HuH-7.5 (cell line): ENCODE results near the gene PLVAP.

ENCODE experiments used
- DNase-seq: peaks from one replicate; pipeline ENCODE4 v3.0.0; 2011; ENCODE audit warnings: low spot score

Gene PLVAP

DNA sequence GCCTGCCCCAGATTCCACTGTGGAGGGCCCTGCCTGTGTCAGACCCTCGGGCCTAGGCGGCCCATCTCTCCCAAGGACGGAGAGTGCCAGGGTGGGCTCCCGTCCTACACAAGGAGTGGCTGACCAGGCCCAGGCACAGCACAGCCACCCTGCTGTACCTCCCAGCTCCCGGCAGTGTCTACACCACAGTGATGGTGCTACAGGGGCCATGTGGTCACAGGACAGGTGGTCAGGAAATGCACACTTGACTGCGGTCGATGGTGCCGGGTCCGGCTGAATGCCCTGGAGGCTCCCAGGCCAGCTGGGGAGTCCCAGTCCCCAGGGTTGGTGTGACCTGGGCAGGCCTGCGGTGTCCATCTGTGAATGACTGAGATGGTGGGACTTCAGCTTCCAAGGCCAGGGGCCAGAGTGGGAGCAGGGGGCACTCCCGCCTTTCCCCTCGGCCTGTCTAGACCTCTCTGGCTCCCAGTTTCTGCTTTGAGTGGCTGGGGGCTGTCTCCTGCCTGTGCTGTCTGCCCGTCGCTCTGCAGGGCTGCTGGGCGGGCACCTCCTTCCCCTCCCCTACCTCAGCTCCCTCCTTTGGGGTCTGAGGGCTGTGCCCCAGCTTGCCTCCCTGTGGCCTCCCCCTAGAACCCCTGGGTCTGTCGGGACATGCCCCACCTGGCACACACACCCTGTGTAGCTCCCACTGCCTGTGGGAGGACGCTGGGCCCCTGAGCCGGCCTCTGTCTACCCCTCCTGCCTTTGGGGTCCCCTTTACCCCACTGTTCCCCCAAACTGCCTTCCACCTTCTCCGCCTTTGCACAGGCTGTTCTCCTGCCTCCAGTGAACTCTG lies 55.3 kb downstream of the PLVAP start:
- no peak for DNase-seq

DNA sequence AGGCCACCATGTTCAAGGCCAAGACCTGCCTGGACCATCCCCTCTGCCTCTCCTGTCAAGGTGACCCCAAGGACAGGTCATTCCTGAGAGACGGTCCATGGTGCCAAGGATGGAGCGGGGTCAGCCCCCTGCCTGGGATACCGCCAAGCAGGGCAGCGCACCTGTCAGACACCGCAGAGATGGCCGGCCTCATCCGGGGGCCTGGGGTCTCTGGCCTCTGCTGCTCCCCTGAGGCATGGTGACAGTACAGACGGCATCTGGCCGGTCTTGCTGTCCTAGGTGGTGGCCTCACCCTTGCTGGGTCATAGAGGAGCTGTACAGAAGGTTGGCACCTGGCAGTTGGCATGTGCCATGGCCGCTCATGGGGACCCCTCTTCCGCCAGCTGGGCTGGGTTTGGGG lies 56.7 kb downstream of the PLVAP start:
- no peak for DNase-seq

DNA sequence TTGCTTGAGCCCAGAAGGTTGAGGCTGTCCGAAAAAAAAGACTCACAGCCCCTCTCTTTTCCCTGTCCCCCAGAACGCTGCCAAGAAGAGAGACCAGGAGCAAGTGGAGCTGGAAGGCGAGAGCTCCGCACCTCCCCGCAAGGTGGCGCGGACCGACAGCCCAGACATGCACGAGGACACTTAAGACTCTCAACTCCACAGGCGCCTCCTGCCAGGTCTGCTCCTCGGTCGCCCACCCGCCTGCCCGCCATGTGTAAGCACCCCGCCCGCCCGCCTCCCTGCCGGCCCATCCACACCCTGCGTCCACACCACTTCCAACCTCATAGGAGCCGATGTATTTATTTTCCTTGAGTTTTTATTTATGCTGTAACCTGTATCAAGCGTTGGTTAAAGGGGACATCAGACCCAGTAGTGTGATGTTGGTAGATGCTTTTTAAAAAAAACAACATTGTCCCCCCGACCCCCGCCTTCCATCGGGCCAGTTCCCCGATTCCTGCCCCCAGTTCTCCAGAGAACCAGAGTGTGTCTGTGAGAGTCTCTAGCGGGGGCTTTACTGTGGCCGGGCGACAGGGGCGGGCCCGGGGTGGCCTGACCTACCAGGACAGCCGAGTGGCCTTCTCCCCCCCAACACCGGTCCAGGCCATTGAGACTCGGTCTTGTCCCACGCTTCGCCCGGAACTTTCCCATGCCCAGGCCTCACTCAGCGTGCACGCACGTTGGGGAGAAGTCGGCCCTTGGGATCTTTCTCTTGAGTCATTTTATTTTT lies 57.5 kb downstream of the PLVAP start:
- no peak for DNase-seq

DNA sequence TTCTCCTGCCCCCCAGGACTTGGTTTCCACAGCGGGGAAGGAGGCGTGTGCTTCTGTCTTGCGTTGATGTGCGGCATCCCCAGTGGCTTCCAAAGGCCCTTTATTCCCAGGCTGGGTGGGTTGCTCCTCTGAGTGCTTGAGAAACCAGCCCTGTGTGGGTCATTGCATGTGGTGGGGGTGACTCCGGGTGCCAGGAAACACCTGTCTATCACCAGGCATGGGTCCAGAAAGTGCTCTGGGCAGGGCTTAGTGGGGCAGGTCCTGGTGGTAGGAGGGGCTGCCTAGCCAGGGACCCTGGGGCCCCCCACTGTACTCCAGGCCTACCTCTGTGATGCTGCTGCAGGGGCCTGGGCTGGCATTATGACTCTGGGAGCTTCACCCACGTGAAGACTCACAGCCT lies 58.2 kb downstream of the PLVAP start:
- no peak for DNase-seq

DNA sequence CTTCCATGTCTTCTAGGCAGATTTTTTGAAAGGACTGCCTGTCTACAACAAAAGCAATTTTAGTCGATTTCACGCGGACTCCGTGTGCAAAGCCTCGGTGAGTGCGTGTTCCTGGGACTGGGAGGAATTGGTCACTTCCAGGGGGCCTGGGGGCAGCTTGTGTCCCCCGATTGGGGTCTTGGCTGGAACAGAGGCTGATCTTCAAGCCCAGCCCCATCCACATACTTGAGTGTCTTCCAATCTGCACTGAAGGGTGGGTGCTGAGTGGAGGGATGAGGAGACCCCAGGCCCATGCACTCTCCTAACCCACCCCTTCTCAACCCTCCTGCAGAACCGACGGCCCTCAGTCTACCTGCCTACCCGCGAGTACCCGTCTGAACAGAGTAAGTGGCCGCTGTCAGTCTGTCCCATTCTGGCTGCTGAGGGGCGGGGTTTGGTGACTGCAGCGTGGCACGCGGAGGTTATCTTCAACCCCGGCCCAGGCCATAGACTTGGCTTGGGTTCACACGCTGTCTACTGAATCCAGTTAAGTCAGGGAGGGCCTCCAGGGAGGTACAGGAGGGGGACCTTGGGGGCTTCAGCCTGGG lies 63.0 kb downstream of the PLVAP start:
- DNase-seq = no peak

DNA sequence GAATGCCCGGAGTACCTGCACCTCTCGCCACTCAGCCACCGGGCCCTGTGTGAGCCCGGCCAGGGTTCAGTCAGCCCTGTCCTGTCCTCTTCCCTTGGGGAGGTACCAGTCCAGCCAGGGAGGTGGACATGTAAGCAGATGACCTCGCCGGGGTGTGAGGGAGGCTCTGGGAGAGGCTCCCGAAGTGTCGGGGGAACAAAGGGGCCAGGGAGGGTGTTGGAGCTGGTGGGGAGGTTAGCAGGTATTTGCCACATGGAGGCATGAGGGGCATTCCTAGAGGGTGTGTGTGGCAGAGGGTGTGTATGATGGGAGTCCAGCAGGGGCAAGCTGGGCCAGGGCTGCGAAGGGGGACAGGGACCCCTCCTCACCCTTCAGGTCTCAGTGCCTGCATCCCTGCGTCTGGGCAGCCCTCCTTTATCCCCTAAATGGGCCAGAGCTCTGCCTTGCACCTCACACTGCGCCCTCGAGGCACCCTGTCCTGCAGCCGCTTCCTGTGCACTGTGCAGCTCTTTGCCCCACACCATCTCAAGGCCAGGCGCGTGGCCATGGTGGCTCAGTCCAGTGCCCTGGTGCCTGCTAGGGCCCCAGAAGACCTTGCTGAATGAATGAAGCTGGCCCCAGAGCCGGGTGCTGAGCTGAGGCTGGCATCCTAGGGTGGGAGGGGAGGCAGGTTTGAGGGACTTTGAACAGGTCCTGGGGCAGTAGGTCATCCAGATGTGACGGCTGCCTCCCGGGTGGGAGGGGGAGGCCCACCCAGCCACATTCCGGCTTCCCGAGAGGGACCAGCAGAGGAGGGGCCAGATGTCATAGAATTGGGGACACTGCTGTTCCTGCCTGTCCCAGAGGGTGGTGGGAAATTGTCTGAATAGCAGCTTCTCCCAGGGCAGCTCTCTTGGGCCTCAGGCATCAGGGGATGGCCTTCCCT lies 64.7 kb downstream of the PLVAP start:
- DNase-seq = no peak

DNA sequence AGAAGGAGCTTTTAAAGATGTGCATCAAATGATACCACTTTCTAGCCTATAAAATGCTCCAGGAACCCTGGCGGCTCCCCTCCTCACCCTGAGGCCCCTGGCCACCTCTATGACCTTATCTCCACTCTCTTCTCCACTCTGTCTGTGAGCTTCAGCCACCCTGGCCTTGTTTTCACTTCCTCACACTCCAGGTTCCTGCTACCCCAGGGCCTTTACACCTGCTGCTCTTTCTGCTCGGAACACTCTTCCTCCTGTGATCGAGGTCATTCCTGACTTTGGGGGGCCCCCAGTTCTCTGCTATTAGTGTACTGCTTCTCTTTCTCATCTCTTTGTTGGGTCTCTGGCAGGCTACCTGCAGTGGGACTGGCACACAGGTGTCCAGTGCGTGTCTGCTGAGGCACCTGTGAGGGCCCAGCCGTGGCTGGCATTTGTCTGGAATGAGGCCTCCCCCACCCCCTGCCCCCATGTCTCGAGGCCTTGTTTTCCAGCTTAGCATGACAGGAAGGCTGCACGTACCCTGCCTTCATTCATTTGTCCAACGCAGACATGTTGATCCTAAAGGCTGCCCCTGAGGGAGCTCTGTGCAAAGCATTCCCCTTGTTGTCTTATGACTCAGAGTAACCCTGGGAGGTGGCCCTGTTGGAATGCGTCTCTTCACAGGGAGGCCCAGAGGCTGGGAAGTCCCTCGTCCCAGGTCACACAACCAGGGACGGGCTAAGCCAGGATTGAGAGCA lies 65.5 kb downstream of the PLVAP start:
- no peak for DNase-seq

DNA sequence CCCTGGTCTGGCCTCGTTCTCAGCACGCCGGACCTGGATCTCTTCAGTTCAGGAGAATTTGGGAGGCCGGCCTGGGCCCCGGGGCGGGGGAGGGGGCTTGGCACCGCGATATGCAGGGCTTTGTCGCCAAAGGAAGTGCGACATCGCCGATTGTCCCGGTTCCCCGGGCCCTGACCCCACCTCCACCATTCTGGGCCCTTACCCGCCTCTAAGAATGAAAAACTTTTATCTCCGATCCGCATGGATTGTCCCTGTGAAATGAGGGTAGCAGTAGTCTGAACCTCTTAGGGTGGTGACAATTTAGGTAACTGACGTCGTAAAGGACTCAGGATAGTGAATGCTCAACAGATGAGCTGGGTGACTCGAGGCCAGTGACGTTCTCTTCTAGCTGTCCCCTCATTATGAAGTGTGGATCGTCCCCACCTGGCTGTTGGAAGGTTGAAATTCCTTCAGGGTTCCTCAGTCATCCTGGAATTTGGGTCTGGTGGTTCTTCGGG lies 67.1 kb downstream of the PLVAP start:
- no peak for DNase-seq

DNA sequence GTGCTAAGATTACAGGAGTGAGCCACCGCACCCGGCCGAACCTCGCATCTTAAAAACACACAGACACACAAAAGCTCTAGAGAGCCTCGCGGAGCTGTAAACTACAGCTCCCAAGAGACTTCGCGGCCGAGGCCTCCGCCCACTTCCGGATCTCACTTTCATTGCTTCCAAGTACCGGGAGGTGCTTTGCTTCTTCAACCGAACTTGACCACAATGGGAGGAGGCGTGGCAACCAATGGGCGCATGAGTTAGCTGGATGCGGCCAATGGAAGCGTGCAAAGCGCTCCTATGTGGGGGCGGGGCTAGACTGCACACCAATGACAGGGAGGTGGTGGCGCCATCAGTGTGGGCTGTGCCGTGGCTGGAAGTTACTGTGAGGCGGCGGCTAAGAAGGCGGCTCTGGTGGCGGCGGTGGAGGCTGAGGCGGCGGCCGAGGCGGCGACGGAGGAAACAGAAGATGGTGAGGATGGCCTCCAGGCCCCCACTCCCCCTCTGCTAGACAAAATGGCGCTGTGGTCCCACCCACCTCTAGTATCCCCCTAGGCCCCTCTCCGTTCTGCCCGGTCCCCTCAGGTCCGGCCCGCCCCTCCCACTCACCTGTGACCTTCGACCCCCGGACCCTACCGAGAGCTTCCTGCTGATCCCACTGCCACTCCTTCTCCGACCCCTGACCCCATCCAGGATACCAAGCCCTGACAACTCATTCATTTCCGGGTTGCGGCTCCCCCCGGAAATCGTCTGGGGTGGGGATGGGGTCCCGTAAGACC lies 67.8 kb downstream of the PLVAP start, which contains the start of gene DDA1:
Gene DDA1 (plus strand): TSS at position 366 of the 767 bp plus-strand sequence. CDS start 92 bp downstream, at position 458.
- peak; percentile 99 for DNase-seq

DNA sequence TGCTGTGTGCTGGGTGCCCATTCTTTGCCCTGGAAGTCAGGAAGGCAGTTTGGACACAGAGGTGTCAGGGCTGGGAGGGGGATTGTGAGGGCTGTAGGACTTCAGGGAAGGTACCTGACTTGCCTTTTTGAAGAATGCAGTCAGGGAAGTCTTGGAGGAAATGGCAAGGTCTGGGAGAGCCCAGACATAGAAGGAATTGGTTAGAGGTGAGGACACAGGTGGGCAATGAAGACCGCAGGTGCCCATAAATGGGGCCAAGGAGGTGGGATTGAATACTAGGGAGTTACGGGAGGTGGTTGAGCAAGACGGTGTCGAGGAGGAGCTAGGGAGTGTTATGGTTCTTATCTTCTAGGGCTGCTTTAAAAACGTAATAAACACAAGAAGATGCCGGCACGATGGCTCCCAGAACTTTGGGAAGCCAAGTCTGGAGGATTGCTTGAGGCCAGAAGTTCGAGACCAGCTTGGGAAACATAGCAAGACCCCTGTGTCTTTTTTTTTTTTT lies 69.2 kb downstream of the PLVAP start:
- no peak for DNase-seq

DNA sequence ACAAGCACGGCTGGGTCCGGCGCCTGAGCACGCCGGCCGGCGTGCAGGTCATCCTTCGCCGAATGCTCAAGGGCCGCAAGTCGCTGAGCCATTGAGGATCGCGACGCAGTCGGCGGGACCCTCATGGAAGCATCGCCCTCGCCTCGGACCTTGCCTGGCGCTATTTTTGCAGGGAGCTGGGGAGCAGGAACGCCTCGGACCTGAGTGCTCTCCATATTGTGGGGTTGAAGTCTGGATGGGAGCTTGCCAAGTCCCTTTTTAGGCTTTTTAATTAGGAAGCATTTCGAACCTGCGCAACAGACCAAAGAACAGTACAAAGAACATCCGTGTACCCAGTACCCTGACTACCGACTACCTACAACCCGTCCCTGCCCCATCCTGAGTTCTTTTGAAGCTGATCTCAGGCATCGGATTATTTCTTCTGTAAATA lies 70.8 kb downstream of the PLVAP start:
- no peak for DNase-seq

DNA sequence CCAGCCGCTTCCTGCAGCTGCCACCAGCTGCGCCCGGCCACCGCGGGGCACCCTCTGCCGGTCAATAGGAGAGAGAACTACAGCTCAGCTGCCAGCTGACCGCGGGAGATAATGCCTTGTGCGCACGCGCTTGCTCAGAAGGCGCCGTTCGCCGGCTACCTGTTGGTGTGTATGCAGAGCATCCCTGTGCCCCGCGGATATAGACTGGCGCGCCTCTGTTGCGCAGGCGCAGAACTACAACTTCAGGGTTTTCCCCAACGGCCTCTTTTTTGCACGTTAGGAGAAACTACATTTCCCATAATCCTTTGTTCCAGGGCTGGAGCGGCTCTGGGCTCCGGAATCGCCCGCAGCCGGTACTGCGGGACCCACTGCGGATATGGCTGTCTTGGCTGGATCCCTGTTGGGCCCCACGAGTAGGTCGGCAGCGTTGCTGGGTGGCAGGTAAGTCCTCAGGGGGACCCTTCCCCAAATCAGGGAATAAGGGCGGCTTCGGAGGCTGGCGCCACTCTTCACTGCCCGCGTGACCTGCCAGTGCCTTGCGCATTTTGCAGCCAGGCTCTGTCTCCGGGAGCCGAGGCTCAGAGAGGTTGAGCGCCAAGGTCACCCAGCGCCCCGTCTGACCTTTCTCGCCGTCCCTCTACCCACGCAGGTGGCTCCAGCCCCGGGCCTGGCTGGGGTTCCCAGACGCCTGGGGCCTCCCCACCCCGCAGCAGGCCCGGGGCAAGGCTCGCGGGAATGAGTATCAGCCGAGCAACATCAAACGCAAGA lies 71.4 kb downstream of the PLVAP start, which contains the start of gene MRPL34:
Gene MRPL34 (plus strand): TSS at position 356 of the 768 bp plus-strand sequence. CDS start 21 bp downstream, at position 377.
- DNase-seq = peak; percentile 94

DNA sequence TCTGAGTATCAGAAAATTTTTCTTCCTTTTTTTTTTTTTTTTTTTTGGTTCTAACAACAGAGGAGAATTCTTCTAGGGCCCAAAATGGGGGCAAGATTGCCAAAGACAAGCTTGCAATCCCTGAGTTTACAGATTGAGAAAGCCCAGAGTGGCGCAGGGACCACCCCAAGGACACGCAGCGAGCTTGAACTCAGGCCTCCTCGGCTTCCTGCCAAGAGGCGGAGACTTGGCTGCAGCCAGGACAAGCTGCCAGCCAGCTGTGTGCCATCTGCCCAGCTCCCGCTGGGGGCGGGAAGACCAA lies 72.0 kb downstream of the PLVAP start:
- no peak for DNase-seq

DNA sequence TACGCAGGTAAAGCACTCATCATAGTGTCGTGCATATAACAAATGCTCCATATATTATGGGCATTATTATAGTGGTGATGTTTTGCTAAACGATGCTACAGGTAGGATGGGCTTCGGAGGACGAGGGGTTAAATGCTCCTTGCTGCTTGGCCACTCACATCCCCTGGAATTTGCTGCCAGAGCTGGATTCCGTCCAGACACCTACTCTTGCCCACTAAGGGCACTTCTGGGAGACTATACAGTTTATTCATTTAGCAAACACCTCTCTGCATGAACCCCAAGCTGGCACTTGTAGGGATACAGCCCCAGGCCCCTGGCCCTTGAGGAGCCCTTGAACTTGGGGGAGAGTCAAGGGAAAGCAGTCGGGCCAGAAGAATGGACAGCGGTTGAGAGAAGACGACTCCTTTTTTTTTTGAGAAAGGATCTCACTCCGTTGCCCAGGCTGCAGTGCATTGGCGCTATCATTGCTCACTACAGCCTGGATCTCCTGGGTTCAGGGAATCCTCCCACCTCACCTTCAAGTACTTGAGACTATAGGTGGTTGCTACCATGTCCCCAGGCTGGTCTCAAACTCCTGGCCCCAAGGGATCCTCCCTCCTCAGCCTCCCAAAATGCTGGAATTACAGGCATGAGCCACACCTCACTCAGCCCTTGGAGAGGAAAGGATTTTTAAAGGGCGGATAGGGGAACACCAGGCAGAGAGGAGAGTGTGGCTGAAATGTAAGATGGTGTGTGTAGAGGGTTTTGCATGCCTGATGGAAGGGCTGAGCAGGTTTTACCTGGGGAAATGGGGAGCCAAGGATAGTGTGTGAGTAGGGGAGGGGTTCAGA lies 72.5 kb downstream of the PLVAP start:
- no peak for DNase-seq

DNA sequence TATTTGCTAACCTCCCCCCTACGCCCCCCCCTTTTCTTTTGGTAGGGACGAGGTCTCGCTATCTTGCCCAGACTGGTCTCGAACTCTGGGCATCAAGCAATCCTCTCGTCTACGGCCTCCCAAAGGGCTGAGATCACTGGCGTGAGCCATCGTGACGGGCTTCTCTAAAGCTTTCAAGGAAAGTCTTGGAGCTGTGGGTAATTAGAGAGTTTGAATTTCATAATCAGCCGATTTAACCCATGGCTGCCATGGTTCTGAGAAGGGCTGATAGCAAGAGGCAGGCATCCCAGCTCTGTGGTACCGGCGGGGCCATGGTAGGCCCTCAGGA lies 73.2 kb downstream of the PLVAP start:
- DNase-seq = no peak

DNA sequence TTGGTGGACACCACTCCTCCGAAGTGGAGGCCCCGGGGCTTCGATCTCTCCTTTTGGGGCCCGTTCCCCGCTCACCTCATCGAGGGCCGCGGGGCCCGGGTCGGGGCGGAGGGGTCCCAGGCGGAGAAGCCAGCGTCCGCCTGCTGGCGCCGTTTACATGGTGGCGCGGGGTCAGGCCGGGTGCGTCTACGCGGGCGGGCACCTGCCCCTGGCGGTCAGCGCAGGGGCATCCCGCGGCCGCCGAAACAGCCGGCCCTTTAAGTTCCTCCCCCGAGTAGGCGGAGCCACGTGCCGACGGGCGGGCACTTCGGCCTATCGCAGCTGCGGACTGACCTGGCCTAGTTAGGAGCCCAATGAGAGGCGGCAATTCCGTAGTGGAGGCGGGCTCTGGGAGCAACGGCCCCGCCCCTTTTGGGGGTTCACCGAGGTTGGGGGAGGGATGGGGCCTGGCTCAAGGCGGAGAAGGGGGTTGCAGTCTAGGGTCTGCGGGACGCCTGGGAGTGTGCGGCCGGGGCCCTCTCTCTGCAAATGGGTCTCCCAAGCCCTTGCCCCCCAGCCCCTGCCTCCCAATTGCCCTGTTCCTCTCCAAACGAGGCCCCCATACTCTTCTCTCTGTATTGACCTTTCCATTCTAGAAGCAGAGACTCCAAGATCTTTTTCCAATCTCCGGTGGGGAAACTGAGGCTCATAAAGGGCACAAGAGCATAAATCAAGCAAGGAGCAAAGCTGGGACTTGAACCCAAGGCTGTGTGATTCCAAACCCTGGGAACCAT lies 73.8 kb downstream of the PLVAP start, which contains the start of gene ABHD8:
Gene ABHD8 (minus strand): TSS at position 259 of the 773 bp plus-strand sequence. CDS start 1,809 bp downstream, outside the sequence.
- peak; percentile 98 for DNase-seq

DNA sequence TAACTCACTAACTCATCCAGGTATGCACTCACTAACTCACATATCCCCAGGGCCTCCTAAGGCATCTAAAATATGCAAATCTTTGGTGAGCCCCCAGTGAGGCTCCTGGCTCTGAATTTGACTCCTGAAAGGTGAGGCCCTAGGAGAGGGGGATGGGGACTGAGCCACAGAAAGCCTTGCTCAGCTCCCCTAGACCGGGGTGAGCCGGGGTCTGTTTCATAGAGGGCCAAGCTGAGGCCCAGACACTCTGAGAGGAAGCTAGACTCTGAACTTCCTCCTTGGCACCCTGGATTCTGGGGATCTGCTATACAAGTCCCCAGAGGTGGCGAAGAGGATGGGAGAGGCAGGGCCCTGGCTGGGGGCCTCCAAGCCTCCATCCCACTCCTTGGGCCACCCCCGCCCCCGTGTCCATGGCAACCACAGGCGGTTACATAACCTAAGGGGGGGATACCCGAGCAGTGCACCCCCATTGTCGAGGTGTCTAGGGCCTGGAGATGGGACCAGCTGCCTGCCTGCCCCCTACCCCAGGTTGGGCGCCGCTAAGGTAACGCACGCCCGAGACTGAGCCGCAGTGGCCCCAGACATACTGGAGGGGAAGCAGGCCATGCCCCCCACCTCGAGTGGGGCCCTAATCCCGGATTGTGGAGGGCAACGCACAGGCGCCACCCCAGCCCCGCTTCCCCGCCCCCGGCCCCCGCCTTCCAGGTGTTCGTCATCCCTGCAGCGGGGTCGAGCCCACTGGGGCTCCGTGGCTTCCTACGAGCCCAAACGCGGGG lies 74.6 kb downstream of the PLVAP start:
- no peak for DNase-seq
